ENCODE data around the gene IQCE.
"Not testable (repeated sequence)": the region's sequence is repeated elsewhere in the genome, so short reads cannot be mapped to it uniquely, and the experiment has no call there.

Gene IQCE

GRCh38 chr7:2603044-2603965 lies 44.5 kb downstream of the IQCE start:
- DNase-seq = no peak

- DNase-seq = no peak
These were observed 45.9 kb downstream of the IQCE start for GRCh38 chr7:2604608-2605174.

GRCh38 chr7:2605608-2606538 lies 47.1 kb downstream of the IQCE start:
- no peak for DNase-seq

- no peak for DNase-seq
These were observed 47.8 kb downstream of the IQCE start for GRCh38 chr7:2606539-2606936.

- DNase-seq = no peak
These were observed 48.5 kb downstream of the IQCE start for GRCh38 chr7:2607122-2607922.

GRCh38 chr7:2607923-2608904 lies 49.4 kb downstream of the IQCE start:
- DNase-seq = no peak

GRCh38 chr7:2608921-2609411 lies 50.2 kb downstream of the IQCE start:
- DNase-seq = no peak

- DNase-seq = not testable (repeated sequence)
These were observed 50.9 kb downstream of the IQCE start for GRCh38 chr7:2609646-2610045.

GRCh38 chr7:2610466-2610865 lies 51.7 kb downstream of the IQCE start:
- DNase-seq = no peak

GRCh38 chr7:2610898-2611297 lies 52.1 kb downstream of the IQCE start:
- no peak for DNase-seq

GRCh38 chr7:2611401-2611800 lies 52.6 kb downstream of the IQCE start:
- DNase-seq = no peak

GRCh38 chr7:2611922-2612321 lies 53.1 kb downstream of the IQCE start:
- no peak for DNase-seq

- no peak for DNase-seq
These were observed 53.8 kb downstream of the IQCE start for GRCh38 chr7:2612445-2613097.

GRCh38 chr7:2613098-2613930 lies 54.5 kb downstream of the IQCE start:
- no peak for DNase-seq

GRCh38 chr7:2613931-2614600 lies 55.3 kb downstream of the IQCE start:
- DNase-seq = no peak

- DNase-seq = no peak
These were observed 56.0 kb downstream of the IQCE start for GRCh38 chr7:2614631-2615330.

- DNase-seq = no peak
These were observed 57.9 kb downstream of the IQCE start for GRCh38 chr7:2616387-2617324.
